ENCODE results near the gene PTPN14.

Gene PTPN14

DNA sequence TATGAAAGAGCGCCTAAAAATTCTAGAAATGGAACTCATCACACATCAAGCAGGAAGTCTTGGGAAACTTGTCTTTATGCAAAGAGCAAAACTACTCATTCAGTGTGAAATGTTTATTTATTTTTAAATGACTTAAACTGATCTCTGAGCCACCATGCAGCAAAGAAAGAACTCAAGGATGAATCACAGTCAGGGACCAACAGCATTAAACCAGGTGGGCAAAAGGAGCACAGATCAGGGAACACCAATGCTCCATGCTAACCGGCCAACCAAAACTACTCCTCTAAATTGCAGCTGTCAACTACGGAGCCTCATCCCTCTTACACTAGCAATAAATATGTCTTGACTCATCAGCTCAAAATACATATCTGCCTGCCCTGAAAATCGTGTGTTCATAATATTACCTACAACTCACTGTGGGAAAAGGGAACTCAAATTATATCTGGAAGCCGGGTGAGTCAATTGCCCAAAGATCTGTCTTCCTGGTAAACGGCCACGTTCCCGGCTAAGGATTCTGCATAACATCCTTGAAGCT, 129.2 kb downstream of the PTPN14 start:
- H3K4me1 ChIP-seq (ENCODE audit: insufficient read depth, low read length) = peaks cover 13% of the 10 kb centered on the region

DNA sequence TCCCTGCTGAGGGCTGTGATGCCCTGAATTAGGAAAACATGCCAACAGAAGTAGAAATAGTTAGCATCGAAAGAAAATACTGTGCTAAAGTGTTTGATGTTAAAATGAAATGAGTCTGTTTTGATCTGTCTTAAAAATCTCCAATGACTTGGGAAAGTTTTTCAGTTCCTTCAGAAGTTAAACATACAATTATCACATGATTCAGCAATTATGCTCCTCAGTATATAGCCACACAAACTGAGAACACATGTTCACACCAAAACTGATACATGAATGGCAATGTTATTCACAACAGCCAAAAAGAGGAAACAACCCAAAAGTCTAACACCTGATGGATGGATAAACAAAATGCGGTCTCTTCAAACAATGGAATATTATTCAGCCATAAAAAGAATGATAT, 130.6 kb downstream of the PTPN14 start:
- no peaks in the 10 kb centered on the region for H3K27me3 ChIP-seq (ENCODE audit: insufficient read depth, low read length, poor library complexity)
- no peak for ATAC-seq (ENCODE audit: insufficient read depth, low read depth)
- no peak for DNase-seq
- no peak overlapping the region for H3K4me2 ChIP-seq (ENCODE audit: insufficient read depth, low read length)
- no peak overlapping the region for H2AFZ ChIP-seq (ENCODE audit: low read depth, low read length)
- H3K9me3 ChIP-seq (ENCODE audit: insufficient read depth, low read length, severe bottlenecking) = no peaks in the 10 kb centered on the region
- H4K20me1 ChIP-seq (ENCODE audit: insufficient read depth, low read length) = no peaks in the 10 kb centered on the region
- H3K9ac ChIP-seq (ENCODE audit: low read depth, low read length) = no peak overlapping the region
- H3K4me3 ChIP-seq (ENCODE audit: low read depth in 1 of 2, low read length in 2 of 2) = no peak overlapping the region
- H3K27ac ChIP-seq (ENCODE audit: low read length) = no peak overlapping the region
- no peak for TF ChIP-seq EZH2 (IDR thresholded peaks at IDR 0.05; ENCODE audit: borderline replicate concordance, low read depth, low read length, severe bottlenecking)
- TF ChIP-seq, protein P1, sequence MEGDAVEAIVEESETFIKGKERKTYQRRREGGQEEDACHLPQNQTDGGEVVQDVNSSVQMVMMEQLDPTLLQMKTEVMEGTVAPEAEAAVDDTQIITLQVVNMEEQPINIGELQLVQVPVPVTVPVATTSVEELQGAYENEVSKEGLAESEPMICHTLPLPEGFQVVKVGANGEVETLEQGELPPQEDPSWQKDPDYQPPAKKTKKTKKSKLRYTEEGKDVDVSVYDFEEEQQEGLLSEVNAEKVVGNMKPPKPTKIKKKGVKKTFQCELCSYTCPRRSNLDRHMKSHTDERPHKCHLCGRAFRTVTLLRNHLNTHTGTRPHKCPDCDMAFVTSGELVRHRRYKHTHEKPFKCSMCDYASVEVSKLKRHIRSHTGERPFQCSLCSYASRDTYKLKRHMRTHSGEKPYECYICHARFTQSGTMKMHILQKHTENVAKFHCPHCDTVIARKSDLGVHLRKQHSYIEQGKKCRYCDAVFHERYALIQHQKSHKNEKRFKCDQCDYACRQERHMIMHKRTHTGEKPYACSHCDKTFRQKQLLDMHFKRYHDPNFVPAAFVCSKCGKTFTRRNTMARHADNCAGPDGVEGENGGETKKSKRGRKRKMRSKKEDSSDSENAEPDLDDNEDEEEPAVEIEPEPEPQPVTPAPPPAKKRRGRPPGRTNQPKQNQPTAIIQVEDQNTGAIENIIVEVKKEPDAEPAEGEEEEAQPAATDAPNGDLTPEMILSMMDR (IDR thresholded peaks at IDR 0.05; ENCODE audit: borderline replicate concordance, extremely low read depth, low read length, poor library complexity, severe bottlenecking) = no peak
- no peaks in the 10 kb centered on the region for H3K4me1 ChIP-seq (ENCODE audit: insufficient read depth, low read length)
- H3K79me2 ChIP-seq (ENCODE audit: insufficient read depth, low read length) = no peaks in the 10 kb centered on the region
- no peaks in the 10 kb centered on the region for H3K36me3 ChIP-seq (ENCODE audit: insufficient read depth, low read length)

More for the DNA sequence above, 129.2 kb downstream of the PTPN14 start:
- Histone ChIP-seq H3K9me3 (ENCODE audit: insufficient read depth, low read length, severe bottlenecking) (no peaks in the 10 kb centered on the region), H2AFZ (ENCODE audit: low read depth, low read length) (no peak overlapping the region), H3K9ac (ENCODE audit: low read depth, low read length) (no peak overlapping the region), H3K27ac (ENCODE audit: low read length) (no peak overlapping the region), H3K36me3 (ENCODE audit: insufficient read depth, low read length) (no peaks in the 10 kb centered on the region), H4K20me1 (ENCODE audit: insufficient read depth, low read length) (no peaks in the 10 kb centered on the region), H3K4me3 (ENCODE audit: low read depth in 1 of 2, low read length in 2 of 2) (no peak overlapping the region), H3K79me2 (ENCODE audit: insufficient read depth, low read length) (no peaks in the 10 kb centered on the region), H3K27me3 (ENCODE audit: insufficient read depth, low read length, poor library complexity) (no peaks in the 10 kb centered on the region), H3K4me2 (ENCODE audit: insufficient read depth, low read length) (no peak overlapping the region)
- DNase-seq (no peak), ATAC-seq (ENCODE audit: insufficient read depth, low read depth) (no peak)
- TF ChIP-seq, protein P1 (IDR thresholded peaks at IDR 0.05; ENCODE audit: borderline replicate concordance, extremely low read depth, low read length, poor library complexity, severe bottlenecking) = no peak
- no peak for TF ChIP-seq EZH2 (IDR thresholded peaks at IDR 0.05; ENCODE audit: borderline replicate concordance, low read depth, low read length, severe bottlenecking)

GRCh38 chr1:214420341-214420740, 131.1 kb downstream of the PTPN14 start:
- no peaks in the 10 kb centered on the region for H3K9me3 ChIP-seq (ENCODE audit: insufficient read depth, low read length, severe bottlenecking)
- no peak overlapping the region for H3K27ac ChIP-seq (ENCODE audit: low read length)
- ATAC-seq (ENCODE audit: insufficient read depth, low read depth) (no peak), DNase-seq (no peak)
- H3K4me3 ChIP-seq (ENCODE audit: low read depth in 1 of 2, low read length in 2 of 2) = no peak overlapping the region
- H3K9ac ChIP-seq (ENCODE audit: low read depth, low read length) = no peak overlapping the region
- H3K79me2 ChIP-seq (ENCODE audit: insufficient read depth, low read length) = no peaks in the 10 kb centered on the region
- TF ChIP-seq, protein P1 (IDR thresholded peaks at IDR 0.05; ENCODE audit: borderline replicate concordance, extremely low read depth, low read length, poor library complexity, severe bottlenecking) = no peak
- no peak for TF ChIP-seq EZH2 (IDR thresholded peaks at IDR 0.05; ENCODE audit: borderline replicate concordance, low read depth, low read length, severe bottlenecking)
- no peaks in the 10 kb centered on the region for H3K27me3 ChIP-seq (ENCODE audit: insufficient read depth, low read length, poor library complexity)
- no peak overlapping the region for H2AFZ ChIP-seq (ENCODE audit: low read depth, low read length)
- H3K4me2 ChIP-seq (ENCODE audit: insufficient read depth, low read length) = no peak overlapping the region
- H3K4me1 ChIP-seq (ENCODE audit: insufficient read depth, low read length) = 0 out of 2 replicates have a peak, but pooled peaks cover 2% of the 10 kb centered on the region
- H4K20me1 ChIP-seq (ENCODE audit: insufficient read depth, low read length) = no peaks in the 10 kb centered on the region
- H3K36me3 ChIP-seq (ENCODE audit: insufficient read depth, low read length) = no peaks in the 10 kb centered on the region
